Glutamatergic neuron (in vitro differentiated cells): Measurements from ENCODE around the gene MED13L. TPM values are rescaled to one million over a fixed set of nuclear protein-coding genes. Genes with fewer than 3 reads are reported as not detected.

Experiments used
- DNase-seq: peaks from one replicate; pipeline ENCODE4 v3.0.0; 2022
- H3K27ac Mint-ChIP-seq: one replicate; pipeline ENCODE4 v1.8.0; 2020; ENCODE audit warnings: mild to moderate bottlenecking, mixed read lengths, inconsistent platforms; ENCODE audit not compliant: unreplicated experiment
- H3K27me3 Mint-ChIP-seq: one replicate; pipeline ENCODE4 v1.8.0; 2020; ENCODE audit warnings: mild to moderate bottlenecking, moderate library complexity, mixed read lengths, inconsistent platforms; ENCODE audit not compliant: unreplicated experiment
- H3K36me3 Mint-ChIP-seq: one replicate; pipeline ENCODE4 v1.8.0; 2020; ENCODE audit warnings: mild to moderate bottlenecking, mixed read lengths, inconsistent platforms; ENCODE audit not compliant: unreplicated experiment
- H3K4me1 Mint-ChIP-seq: one replicate; pipeline ENCODE4 v1.8.0; 2020; ENCODE audit warnings: mild to moderate bottlenecking, low read depth, mixed read lengths, inconsistent platforms; ENCODE audit not compliant: unreplicated experiment
- H3K4me3 Mint-ChIP-seq: one replicate; pipeline ENCODE4 v1.8.0; 2020; ENCODE audit warnings: mild to moderate bottlenecking, mixed read lengths, inconsistent platforms; ENCODE audit not compliant: unreplicated experiment
- H3K9me3 Mint-ChIP-seq: one replicate; pipeline ENCODE4 v1.8.0; 2020; ENCODE audit warnings: mild to moderate bottlenecking, moderate library complexity, mixed read lengths, inconsistent platforms; ENCODE audit not compliant: unreplicated experiment
- CTCF ChIP-seq: fragments of 200-600 bp; sonication (generic); IDR thresholded peaks from one replicate; pipeline ENCODE4 v1.5.0; 2021; ENCODE audit not compliant: partially characterized antibody, unreplicated experiment
- total RNA-seq: library from RNA; stranded (reverse); fragmentation: NEBNext Ultra II Directional; extraction: Animal tissue kit (Norgen Biotek cat#: 25700); gene quantifications from one replicate; pipeline ENCODE4 v1.2.1, GENCODE V29; 2021; ENCODE audit not compliant: unreplicated experiment

The MED13L gene
- total RNA-seq, 1 donor from 2014 or later: 95.5 TPM

GRCh38 chr12:115972241-115972640, 305.3 kb downstream of the MED13L start:
- no peak overlapping the region for H3K27ac Mint-ChIP-seq
- no peak overlapping the region for H3K4me3 Mint-ChIP-seq

GRCh38 chr12:115968211-115968610, 309.3 kb downstream of the MED13L start:
- H3K27me3 Mint-ChIP-seq: peaks cover 2% of the 10 kb centered on the region
- TF ChIP-seq CTCF: no peak
- no peaks in the 10 kb centered on the region for H3K4me1 Mint-ChIP-seq
- no peak overlapping the region for H3K4me3 Mint-ChIP-seq
- peaks cover 2% of the 10 kb centered on the region for H3K9me3 Mint-ChIP-seq
- H3K36me3 Mint-ChIP-seq: no peaks in the 10 kb centered on the region
- H3K27ac Mint-ChIP-seq: no peak overlapping the region
- DNase-seq: no peak

More at GRCh38 chr12:115972241-115972640, 305.3 kb downstream of the MED13L start:
- Mint-ChIP-seq H3K4me1 (peaks cover 8% of the 10 kb centered on the region), H3K36me3 (no peaks in the 10 kb centered on the region), H3K9me3 (peaks cover 2% of the 10 kb centered on the region), H3K27me3 (no peaks in the 10 kb centered on the region)
- TF ChIP-seq CTCF: no peak
- no peak for DNase-seq

- H3K27ac Mint-ChIP-seq: no peak overlapping the region
- no peak for TF ChIP-seq CTCF
Observed at GRCh38 chr12:115966376-115966775, 311.1 kb downstream of the MED13L start.

GRCh38 chr12:115964626-115965025, 312.9 kb downstream of the MED13L start:
- DNase-seq: no peak
- H3K4me1 Mint-ChIP-seq: no peaks in the 10 kb centered on the region
- no peak overlapping the region for H3K27ac Mint-ChIP-seq
- peaks cover under 1% of the 10 kb centered on the region for H3K9me3 Mint-ChIP-seq
- no peak for TF ChIP-seq CTCF
- no peaks in the 10 kb centered on the region for H3K36me3 Mint-ChIP-seq
- H3K4me3 Mint-ChIP-seq: no peak overlapping the region
- peaks cover 2% of the 10 kb centered on the region for H3K27me3 Mint-ChIP-seq

More at GRCh38 chr12:115966376-115966775, 311.1 kb downstream of the MED13L start:
- Mint-ChIP-seq H3K36me3 (no peaks in the 10 kb centered on the region), H3K4me1 (no peaks in the 10 kb centered on the region), H3K27me3 (peaks cover 2% of the 10 kb centered on the region), H3K9me3 (peaks cover 2% of the 10 kb centered on the region), H3K4me3 (no peak overlapping the region)
- DNase-seq: no peak

- no peaks in the 10 kb centered on the region for H3K4me1 Mint-ChIP-seq
- no peak for TF ChIP-seq CTCF
- H3K27me3 Mint-ChIP-seq: peaks cover 2% of the 10 kb centered on the region
- H3K27ac Mint-ChIP-seq: no peak overlapping the region
- H3K9me3 Mint-ChIP-seq: no peaks in the 10 kb centered on the region
- H3K4me3 Mint-ChIP-seq: no peak overlapping the region
- H3K36me3 Mint-ChIP-seq: no peaks in the 10 kb centered on the region
- no peak for DNase-seq
Observed at GRCh38 chr12:115964214-115964613, 313.3 kb downstream of the MED13L start.
